ENCODE results near the gene RIN3.
A peak's percentile ranks its signal among the peaks of the same experiment; 100 is the strongest.

RIN3 gene

DNA sequence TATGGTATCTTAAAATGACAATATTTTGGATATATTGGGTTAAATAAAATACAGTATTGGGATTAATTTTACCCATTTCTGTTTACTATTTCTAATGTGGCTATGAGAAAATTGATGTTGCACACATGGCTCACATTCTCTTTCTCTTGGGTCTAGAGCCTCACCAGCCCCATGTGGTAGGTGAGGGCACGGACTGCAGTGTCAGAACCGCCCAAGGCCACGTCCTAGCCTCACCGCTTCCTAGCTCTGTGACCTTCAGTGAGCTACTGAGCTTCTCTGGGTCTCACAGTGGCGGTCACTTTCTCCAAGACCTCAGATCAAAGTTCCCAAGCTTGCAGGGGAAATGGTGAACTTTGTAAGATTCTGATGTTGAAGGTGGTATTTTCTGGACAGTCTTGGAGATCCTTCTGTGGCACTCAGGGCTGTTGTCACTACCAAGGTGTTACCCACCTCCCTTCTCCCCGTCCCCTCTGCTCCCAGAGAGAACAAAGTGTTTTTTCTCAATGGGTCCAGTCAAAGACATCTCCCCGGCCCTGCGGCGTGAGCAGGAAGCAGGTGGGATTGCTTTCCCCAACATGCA, 87.6 kb downstream of the RIN3 start:
- no peak for DNase-seq (ENCODE audit: low read depth)

DNA sequence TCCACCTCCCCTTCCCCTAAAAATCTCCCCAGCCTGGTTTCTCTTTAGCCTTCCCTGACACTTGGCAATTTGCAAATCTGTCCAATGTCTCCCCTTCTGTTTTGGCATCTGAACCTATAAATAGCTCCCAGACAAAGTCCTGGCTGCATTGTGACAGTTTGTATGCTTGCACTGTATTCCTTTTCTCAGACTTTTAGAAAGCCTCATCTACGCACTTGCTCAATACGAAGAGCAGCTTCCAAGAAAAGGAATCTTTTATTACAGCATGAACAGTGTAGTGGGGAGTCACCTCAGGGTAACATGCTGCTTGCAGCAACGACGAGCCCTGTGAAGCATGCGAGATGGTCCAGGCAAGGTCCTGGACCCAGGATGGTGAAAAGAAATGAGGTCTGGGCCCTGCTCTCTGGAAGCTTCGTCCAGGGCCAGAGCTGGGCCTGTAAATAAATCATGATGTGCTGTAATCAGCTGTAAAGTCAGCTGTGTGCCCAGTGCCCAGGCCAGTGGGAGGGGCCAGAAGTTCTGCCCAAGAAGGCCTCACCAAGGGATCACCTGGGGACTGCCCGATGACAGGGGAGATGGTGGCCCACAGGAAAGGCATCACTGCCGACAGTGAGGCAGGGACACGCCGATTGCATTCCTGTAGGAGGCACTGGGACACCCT, 88.3 kb downstream of the RIN3 start:
- DNase-seq (ENCODE audit: low read depth) = no peak

DNA sequence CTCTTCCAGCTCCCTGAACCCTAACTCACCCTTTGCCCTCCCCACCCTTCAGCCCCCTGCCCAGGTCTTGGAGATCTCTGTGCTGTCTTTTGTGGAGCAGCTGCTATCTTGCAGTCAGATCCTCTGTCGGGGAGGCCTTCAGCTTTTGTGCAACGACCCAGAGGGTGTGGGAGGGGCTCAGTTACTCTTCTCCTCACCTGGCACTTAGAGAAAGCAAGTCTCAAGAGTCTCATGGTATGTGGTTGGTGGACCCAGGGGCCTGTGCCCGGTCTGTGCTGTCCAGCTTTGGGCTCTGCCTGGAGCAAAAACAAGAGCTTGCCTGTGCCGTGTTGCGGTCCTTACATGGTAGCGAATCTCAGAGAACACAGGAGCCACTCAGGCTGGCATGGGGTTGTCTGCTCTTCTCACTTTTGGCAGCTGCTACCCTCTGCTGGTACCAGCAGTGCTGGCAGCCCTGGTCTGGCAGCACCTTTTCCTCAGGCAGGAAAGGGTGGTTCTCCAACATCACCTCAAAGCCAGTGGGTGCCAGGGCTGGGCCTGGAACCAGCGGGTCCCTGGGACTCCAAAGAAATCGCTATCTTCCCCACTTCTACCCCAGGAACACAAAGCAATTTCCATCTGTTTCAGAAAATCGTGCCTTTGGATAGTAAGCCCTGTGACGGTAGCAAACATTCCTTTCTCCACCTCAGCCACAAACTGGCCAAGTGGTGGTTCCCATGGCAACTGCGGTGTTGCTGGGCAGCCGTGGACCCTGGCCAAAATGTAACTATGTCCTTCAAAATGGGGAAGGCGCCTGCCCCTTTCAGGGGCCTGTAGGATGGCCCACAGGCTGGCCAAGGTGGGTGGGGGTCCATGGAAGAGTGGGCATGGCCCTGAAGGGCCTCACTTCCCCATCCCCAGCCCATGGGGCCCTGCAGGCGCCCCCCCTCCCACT, 90.0 kb downstream of the RIN3 start:
- DNase-seq (ENCODE audit: low read depth) = peak; percentile 81

DNA sequence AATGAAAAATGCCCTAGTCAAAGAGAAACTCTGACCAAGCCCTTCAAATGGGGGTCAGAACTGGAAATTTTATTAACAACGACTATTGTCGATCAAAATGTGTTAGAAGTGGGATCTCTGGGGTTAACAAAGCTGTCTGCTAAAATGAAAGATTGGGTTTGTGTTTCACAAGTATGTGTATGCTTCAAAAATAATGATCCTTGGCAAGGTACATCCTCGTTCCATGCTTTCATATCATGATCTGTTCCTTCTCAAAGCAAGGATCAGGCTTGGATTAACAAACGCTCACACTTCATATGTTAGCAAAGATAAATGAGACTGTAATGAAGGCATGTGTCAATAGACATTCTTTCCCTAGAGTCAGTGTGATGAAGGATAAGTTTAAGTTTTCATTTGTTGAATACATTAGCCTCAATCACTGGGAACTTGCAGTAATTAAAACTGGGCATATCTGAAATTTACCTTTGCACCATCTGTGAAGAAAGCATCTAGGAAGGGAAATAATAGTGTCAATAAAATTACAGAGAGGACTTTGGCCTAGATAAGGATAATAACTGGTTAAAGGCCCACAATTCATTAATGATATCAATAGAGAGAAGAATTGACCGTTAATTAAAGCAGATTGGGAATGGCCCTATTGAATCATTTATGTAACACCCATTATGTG, 91.8 kb downstream of the RIN3 start:
- DNase-seq (ENCODE audit: low read depth) = no peak

DNA sequence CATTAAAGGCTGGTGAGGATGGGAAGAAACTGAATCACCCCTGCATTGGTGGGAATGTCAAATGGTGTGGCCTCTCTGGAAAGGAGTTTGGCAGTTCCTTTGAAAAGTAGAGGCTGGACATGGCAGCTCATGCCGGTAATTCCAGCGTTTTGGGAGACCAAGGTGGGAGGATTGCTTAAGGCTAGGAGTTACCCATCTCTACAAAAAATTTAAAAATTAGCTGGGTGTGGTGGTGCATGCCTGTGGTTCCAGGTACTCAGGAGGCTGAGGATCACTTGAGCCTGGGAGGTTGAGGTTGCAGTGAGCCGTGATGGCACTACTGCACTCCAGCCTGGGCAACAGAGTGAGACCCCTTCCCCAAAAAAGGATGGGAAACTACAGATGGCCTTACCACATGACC, 93.7 kb downstream of the RIN3 start:
- no peak for DNase-seq (ENCODE audit: low read depth)

DNA sequence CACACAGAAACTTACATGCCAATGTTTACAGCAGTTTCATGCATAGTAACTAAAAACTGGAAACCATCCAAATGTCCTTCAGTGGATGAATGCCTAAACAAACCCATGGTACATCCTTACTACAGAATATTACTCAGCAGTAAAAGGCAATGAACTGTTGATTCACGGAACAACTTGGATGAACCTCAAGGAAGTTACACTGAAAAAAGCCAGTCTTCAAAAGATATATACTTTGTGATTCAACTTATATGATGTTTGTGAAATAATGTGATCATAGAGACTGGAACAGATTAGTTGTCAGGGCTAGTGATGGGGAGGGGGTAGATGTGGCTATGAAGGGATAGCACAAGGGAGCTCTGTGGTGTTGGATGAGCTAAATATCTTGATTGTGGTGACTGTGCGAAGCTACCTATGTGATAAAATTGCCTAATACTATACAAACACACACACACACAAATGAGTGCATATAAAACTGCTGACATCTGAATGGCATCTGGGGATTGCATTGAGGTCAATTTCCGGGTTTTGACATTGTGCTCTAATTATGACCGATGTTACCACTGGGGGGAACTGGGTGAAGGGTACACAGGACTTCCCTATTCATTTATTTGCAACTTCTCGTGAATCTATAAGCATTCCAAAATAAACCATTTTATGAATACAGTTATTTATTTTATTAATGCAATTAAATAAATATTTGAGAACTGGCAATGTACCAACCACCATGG, 94.3 kb downstream of the RIN3 start:
- peak; percentile 93 for DNase-seq (ENCODE audit: low read depth)

DNA sequence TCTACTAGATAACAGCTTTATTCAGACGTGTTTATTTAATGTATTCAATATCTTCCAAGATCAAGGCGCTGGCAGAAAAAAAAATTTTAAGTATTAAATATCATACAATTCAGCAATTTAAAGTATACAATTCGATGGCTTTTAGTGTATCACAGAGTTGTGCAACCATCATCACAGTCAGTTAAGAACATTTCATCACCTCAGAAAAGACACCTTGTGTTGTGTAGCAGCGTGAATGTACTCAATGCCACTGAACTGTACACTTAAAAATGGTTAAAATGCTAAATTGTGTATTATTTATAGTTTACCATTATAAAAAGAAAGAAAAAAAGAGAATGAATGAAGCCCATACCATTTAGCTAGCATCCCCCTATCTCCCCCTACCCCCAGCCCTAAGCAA, 96.4 kb downstream of the RIN3 start:
- no peak for DNase-seq (ENCODE audit: low read depth)

DNA sequence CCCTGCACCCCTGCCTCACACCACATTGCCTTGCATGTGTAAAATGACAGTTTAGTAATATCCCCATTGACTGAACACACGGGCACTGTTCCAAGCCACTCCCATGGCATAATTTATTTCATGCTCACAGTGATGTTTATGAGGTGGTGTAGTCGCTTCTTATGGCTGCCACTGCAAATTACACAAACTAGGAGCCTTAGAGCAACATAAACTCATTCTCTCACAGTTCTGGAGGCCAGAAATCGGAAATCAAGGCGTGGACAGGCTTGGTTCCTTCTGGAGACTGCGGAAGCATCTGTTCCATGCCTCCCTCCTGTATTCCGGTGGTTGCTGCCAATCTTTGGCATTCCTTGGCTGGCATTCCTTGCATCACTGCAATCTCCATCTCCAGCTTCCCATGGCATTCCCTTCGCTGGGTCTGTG, 97.3 kb downstream of the RIN3 start:
- peak; percentile 40 for DNase-seq (ENCODE audit: low read depth)

DNA sequence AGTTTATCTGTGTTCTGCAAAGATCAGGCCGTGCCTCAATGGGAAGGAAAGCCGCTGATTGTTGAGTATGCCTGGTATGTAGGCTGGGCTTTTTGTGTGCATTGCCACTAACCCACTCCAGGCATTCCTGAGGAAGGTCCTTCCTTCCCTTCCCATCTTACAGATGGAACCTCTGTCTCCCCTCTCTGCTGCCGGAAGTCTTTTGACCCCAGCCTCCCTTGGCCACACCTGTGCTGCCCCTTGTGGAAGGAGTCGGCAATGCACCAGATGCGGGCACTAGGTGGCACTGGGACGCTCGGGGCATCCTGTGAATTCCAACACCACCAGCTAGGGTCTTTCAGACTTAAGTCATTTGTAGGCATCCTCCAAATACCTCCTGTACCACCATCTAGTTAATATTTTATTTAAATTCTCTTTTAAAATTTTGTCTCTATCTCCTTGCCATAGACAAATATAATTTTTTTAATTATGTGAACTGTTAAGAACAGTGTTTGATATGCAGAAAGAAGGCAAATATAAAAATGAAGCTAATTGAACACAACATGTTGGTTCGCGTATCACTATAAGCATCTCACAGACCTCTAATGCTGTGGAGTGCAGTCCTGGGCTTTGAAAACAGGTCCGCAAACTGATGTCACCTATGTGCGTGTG, 99.6 kb downstream of the RIN3 start:
- peak; percentile 32 for DNase-seq (ENCODE audit: low read depth)

DNA sequence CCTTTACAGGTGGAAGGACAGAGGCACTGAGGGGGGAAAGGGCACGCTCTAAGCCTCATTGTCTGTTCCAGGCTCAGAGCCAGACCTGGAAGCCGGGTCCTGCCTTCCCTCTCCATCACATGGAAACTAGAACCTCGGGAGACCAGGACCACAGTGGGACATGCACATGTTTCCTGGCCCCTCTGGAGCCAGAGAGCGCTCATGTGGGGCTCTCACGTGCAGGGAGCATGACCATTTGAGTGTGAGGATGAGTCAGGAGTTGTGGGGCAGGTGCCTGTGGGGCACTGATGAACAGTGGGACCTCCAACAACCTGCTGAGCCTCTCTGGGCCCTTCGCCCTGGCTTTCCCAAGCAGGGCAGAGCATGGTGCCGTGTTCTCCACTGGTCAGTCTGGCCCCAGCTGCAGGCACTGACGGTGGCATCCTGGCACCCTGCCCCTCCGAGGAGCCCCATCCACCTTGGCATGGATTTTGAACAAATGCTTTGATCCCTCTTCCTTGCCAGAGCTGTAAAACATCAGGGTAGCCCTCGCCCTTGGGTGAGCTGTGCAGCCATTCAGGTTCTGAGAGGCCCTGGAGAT, 100.2 kb downstream of the RIN3 start:
- DNase-seq (ENCODE audit: low read depth) = no peak

DNA sequence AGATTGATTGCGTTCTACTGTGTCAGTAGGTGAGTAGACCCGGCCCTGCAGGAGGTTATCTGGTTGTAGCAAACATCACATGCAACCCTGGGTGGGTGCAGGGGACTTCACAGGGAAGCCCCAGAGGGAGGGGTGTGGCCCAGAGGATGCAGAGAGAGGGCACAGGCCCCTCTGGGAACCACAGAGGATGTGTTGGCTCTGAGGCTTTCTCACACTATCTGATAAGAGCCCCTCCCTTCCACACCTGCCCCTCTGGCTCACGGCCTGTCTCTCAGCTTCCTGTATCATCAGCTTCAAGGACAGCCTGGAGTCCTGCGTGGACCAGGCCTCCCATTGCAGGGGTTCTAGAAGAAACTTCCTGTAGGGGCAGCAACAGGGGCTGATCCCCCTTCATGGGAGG, 101.9 kb downstream of the RIN3 start:
- DNase-seq (ENCODE audit: low read depth) = no peak

DNA sequence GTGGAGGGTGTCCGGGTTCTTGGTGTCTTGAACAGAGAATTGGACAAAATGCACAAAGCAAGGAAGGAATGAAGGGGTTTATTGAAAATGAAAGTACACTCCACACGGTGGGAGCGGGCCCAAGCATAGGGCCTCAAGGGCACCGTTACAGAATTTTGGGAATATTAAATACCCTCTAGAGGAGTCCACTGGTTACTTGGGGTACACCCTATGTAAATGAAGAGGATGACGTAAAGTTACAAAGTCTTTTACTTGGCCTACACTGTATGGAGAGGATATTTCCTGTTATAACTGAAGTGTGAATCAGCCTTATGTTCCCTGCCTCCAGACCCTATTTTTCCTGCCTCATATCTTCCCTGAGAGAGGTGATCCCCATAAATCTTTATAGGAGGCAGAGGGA, 102.6 kb downstream of the RIN3 start:
- DNase-seq (ENCODE audit: low read depth) = no peak

DNA sequence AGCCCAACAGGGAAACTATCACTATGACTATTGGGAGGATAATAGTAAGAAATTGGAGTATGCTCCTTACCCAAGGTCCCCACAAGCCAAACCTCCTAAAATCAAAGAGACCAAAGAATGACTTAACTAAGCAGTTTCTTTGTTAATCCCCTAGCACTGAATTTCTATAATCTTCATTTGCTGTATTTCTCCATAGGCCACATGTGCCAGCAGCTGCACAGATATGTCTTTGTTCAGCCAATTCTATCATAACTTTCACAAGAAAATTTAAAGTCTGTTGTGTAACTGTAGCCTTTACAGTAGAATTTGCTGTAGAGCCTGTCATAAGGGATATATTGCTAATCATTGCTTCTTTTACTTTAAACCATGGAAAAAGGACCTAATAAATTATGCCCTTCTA, 104.0 kb downstream of the RIN3 start:
- DNase-seq (ENCODE audit: low read depth) = no peak

DNA sequence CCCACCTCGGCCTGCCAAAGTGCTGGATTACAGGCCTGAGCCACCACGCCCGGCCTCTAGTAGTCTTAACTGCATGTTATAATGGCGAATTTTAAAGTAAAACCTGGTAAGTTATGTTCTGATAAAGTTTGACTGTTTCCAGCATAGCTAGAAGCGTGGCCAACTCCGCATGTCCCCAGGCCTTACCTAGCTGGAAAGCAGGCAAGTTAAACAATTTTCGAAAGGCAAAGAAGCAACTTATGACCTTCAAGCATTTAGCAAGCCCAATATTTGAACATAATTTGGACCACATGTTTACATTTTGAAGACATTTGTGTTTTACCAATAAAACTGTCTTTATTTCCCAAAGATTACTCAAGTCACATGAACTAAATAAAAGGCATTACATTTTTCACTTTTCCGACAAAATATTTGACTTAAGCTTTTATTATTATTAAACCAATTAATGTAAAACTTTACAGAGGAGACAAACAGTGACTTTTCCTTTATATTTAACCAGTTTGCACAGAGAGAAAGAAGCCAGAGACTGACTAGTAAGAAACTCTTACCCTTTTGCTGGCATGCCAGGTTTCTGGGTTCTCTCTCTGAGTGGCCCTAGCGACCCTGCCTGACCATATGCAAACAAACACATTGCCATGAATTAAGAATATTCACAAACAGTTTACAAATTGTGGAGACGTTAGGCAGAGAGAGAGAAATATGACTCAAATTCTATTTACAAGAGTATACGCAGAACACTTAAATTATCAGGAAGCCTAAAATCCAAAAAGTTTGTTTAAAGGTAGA, 106.3 kb downstream of the RIN3 start:
- DNase-seq (ENCODE audit: low read depth) = peak; percentile 69

DNA sequence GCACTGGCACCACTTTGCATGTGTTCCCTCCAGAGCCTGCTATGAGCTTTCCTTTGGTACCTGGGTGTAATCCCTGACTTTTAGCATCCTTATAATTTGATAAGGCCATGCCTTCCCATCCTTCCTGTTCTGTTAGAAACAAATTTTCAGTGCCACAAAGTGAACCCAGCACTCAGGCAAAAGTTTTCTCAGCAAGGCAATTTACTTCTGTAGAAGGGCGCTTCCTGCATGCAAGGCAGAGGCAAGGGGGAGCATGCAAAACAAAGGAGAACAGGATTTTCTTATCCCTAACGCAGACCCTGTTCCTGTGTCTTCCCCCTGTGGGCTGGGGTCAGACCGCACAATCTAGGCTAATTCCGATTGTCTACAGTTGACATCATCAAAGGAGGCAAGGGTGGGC, 108.7 kb downstream of the RIN3 start:
- DNase-seq (ENCODE audit: low read depth) = no peak

DNA sequence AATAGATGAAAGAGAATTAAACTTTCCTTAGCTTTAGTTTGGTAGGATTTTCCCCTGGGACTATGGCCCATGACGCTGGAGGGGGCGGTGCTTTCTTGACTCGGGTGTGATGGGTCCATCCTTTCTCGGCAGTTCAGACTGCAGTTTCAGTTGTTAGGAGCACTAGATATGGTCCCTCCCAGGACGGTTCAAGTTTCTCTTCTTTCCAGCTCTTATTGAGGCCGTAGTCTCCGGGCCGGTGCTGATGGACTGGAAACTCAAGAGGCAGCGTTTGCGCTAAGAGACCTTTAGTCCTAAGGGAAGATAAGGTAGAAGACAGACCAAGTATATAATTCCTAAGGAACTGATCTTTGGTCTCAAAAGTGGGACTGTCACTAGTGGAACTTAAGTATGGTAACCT, 111.2 kb downstream of the RIN3 start:
- no peak for DNase-seq (ENCODE audit: low read depth)

DNA sequence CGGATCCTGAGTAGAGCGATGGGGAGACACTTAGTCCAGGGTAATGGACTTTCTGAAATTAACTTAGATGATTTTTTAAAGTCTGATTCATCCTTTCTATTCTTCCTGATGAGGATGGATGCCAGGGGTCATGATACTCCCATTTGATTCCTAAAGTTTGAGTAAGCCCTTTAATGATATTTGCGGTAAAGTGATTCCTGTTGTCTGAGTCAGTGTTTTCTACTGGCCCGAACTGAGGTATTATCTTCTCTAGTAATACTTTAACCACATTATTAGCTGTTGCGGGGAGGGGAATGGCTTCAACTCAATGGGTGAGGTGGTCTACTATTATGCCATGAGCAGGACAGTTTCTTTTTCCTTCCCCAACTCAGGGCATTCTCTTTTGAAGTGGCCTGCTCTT, 111.6 kb downstream of the RIN3 start:
- DNase-seq (ENCODE audit: low read depth) = peak; percentile 98

DNA sequence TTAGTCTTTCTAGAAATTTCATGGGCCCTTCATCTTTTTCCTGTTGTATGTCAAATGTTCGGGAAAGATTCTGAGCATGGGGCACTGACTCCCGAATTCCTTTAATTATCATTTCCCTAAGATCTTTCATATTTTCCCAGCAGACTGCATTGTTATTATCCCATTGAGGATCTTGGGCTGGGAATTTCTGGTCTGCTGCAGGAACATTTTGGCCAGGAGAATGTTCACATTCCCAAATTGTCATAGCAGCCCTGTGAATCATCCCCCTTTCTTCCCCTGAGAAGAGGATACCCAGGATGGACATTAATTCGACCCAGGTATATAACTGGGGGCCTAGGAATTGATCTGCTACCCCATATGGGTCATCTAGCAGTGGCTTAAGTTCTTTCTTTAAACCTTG, 112.5 kb downstream of the RIN3 start:
- peak; percentile 88 for DNase-seq (ENCODE audit: low read depth)

DNA sequence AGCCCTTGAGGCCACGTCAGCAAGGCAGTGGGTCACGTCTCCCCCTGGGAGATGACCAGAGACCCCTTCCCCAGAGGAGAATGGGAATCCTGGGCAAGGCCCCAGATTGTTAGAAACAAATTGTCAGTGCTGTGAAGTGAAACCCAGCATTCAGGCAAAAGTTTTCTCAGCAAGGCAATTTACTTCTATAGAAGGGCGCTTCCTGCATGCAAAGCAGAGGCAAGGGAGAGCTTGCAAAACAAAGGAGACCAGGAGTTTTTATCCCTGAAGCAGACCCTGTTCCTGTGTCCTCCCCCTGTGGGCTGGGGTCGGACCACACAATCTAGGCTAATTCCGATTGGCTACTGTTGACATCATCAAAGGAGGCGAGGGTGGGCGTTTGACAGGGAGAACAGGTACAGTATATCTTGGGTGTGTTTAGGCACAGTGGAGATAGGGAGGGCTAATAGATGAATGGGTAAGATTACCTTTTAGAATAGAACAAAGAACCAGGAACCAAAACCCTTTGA, 114.2 kb downstream of the RIN3 start:
- DNase-seq (ENCODE audit: low read depth) = no peak

DNA sequence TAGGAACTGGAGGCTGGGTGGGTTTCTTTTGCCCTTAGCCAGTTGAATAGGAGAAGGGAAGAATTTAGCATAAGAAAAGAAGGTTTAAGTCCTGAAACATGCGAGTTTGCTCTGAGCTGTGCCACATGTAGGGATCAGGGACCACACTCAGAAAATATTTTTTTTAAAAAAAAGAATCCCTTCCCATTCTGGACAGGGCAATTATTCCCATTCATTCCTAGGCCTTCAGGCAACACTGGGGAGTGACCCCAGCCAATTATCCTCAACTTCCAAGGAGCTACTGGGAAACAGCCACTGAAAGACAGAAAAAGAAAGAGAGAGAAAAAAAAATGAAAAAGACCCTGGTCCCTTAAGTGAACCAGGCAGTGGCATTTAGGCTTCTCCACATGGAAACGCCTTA, 115.1 kb downstream of the RIN3 start:
- DNase-seq (ENCODE audit: low read depth) = no peak
